ENCODE data around the gene EIF5. TPM values are rescaled to one million over a fixed set of nuclear protein-coding genes. Genes with fewer than 3 reads are reported as not detected.

Gene EIF5
- total and polyA plus RNA-seq, 2 of the 8 experiments (the other 6 are each of a cell fraction or from before 2014, with no cell fraction given), result 179 to 323 TPM

DNA sequence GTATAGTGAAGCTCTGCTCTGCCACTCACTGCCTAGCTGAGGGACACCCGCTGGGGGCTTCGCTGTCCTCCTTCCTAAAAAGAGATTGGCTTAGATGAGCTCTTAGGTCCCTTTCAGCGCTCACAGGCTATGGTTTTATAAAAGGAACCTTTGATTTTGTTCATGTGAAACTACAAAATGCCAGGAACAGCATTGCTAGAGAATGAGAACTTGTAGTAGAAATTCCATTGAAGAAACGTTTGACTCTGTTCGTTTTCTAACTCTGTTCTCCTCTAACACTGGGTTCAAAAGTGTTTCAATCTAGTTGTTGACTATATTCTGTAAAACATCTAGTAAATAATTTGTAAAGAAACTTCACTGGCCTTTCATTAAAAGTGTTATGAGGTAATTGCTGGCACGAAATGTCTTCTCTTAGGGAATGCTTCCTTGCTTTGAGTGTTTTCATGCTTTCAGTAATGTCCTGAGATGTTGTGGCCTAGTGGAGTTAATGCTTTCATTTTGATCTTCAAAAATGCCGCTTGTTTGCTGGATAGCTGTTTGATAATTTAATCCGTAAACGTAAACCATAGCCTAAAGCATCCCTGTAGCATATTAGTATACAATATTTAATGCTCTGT is 52.8 kb downstream of the EIF5 start (continued):
- TF ChIP-seq, protein P1, sequence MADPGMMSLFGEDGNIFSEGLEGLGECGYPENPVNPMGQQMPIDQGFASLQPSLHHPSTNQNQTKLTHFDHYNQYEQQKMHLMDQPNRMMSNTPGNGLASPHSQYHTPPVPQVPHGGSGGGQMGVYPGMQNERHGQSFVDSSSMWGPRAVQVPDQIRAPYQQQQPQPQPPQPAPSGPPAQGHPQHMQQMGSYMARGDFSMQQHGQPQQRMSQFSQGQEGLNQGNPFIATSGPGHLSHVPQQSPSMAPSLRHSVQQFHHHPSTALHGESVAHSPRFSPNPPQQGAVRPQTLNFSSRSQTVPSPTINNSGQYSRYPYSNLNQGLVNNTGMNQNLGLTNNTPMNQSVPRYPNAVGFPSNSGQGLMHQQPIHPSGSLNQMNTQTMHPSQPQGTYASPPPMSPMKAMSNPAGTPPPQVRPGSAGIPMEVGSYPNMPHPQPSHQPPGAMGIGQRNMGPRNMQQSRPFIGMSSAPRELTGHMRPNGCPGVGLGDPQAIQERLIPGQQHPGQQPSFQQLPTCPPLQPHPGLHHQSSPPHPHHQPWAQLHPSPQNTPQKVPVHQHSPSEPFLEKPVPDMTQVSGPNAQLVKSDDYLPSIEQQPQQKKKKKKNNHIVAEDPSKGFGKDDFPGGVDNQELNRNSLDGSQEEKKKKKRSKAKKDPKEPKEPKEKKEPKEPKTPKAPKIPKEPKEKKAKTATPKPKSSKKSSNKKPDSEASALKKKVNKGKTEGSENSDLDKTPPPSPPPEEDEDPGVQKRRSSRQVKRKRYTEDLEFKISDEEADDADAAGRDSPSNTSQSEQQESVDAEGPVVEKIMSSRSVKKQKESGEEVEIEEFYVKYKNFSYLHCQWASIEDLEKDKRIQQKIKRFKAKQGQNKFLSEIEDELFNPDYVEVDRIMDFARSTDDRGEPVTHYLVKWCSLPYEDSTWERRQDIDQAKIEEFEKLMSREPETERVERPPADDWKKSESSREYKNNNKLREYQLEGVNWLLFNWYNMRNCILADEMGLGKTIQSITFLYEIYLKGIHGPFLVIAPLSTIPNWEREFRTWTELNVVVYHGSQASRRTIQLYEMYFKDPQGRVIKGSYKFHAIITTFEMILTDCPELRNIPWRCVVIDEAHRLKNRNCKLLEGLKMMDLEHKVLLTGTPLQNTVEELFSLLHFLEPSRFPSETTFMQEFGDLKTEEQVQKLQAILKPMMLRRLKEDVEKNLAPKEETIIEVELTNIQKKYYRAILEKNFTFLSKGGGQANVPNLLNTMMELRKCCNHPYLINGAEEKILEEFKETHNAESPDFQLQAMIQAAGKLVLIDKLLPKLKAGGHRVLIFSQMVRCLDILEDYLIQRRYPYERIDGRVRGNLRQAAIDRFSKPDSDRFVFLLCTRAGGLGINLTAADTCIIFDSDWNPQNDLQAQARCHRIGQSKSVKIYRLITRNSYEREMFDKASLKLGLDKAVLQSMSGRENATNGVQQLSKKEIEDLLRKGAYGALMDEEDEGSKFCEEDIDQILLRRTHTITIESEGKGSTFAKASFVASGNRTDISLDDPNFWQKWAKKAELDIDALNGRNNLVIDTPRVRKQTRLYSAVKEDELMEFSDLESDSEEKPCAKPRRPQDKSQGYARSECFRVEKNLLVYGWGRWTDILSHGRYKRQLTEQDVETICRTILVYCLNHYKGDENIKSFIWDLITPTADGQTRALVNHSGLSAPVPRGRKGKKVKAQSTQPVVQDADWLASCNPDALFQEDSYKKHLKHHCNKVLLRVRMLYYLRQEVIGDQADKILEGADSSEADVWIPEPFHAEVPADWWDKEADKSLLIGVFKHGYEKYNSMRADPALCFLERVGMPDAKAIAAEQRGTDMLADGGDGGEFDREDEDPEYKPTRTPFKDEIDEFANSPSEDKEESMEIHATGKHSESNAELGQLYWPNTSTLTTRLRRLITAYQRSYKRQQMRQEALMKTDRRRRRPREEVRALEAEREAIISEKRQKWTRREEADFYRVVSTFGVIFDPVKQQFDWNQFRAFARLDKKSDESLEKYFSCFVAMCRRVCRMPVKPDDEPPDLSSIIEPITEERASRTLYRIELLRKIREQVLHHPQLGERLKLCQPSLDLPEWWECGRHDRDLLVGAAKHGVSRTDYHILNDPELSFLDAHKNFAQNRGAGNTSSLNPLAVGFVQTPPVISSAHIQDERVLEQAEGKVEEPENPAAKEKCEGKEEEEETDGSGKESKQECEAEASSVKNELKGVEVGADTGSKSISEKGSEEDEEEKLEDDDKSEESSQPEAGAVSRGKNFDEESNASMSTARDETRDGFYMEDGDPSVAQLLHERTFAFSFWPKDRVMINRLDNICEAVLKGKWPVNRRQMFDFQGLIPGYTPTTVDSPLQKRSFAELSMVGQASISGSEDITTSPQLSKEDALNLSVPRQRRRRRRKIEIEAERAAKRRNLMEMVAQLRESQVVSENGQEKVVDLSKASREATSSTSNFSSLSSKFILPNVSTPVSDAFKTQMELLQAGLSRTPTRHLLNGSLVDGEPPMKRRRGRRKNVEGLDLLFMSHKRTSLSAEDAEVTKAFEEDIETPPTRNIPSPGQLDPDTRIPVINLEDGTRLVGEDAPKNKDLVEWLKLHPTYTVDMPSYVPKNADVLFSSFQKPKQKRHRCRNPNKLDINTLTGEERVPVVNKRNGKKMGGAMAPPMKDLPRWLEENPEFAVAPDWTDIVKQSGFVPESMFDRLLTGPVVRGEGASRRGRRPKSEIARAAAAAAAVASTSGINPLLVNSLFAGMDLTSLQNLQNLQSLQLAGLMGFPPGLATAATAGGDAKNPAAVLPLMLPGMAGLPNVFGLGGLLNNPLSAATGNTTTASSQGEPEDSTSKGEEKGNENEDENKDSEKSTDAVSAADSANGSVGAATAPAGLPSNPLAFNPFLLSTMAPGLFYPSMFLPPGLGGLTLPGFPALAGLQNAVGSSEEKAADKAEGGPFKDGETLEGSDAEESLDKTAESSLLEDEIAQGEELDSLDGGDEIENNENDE (IDR thresholded peaks at IDR 0.05; ENCODE audit: insufficient replicate concordance, low read length), result no peak
- TF ChIP-seq KDM1A (IDR thresholded peaks at IDR 0.05; ENCODE audit: borderline replicate concordance, low read length) (no peak), SP2 (IDR thresholded peaks at IDR 0.05; ENCODE audit: low read length) (no peak), TEAD4 (IDR thresholded peaks at IDR 0.05; ENCODE audit: low read depth, low read length) (no peak)
